ENCODE measurements around the gene PXMP4.
A peak's percentile ranks its signal among the peaks of the same experiment; 100 is the strongest.
"Not testable (repeated sequence)": the region's sequence is repeated elsewhere in the genome, so short reads cannot be mapped to it uniquely, and the experiment has no call there.

The PXMP4 gene

DNA sequence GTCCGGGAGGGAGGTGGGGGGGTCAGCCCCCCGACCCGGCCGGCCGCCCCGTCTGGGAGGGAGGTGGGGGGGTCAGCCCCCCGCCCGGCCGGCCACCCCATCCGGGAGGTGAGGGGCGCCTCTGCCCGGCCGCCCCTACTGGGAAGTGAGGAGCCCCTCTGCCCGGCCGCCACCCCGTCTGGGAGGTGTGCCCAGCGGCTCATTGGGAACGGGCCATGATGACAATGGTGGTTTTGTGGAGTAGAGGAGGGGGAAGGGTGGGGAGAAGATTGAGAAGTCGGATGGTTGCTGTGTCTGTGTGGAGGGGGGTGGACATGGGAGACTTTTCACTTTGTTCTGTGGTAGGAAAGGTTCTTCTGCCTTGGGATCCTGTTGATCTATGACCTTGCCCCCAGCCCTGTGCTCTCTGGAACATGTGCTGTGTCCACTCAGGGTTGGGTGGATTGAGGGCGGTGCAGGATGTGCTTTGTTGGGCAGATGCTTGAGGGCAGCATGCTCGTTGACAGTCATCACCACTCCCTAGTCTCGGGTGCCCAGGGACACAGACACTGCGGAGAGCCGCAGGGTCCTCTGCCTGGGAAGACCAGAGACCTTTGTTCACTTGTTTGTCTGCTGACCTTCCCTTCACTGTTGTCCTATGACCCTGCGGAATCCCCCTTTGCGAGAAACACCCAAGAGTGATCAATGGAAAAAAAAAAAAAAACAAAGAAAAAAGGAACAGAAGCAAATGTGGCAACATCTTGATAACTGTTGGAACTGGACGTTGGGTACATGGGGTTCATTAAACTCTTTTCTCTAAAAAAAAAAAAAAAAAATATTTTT, 18.3 kb downstream of the PXMP4 start:
- no peak for DNase-seq

GRCh38 chr20:33700696-33701441, 19.2 kb downstream of the PXMP4 start:
- DNase-seq, result not testable (repeated sequence)

DNA sequence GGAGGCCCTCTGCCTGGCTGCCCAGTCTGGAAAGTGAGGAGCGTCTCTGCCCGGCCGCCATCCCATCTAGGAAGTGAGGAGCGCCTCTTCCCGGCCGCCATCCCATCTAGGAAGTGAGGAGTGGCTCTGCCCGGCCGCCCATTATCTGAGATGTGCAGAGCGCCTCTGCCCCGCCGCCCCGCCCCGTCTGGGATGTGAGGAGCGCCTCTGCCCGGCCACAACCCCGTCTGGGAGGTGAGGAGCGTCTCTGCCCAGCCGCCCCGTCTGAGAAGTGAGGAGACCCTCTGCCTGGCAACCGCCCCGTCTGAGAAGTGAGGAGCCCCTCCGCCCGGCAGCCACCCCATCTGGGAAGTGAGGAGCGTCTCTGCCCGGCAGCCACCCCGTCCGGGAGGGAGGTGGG, 21.1 kb downstream of the PXMP4 start:
- DNase-seq, result not testable (repeated sequence)

- no peak for DNase-seq
Measured at GRCh38 chr20:33697129-33697528, 23.0 kb downstream of the PXMP4 start.

- no peak for DNase-seq
Measured at GRCh38 chr20:33696448-33696847, 23.7 kb downstream of the PXMP4 start.

- DNase-seq, result no peak
Measured at GRCh38 chr20:33694639-33695012, 25.5 kb downstream of the PXMP4 start.

- DNase-seq, result no peak
Measured at GRCh38 chr20:33693741-33694638, 26.1 kb downstream of the PXMP4 start.

- no peak for DNase-seq
Measured at GRCh38 chr20:33693289-33693688, 26.8 kb downstream of the PXMP4 start.

DNA sequence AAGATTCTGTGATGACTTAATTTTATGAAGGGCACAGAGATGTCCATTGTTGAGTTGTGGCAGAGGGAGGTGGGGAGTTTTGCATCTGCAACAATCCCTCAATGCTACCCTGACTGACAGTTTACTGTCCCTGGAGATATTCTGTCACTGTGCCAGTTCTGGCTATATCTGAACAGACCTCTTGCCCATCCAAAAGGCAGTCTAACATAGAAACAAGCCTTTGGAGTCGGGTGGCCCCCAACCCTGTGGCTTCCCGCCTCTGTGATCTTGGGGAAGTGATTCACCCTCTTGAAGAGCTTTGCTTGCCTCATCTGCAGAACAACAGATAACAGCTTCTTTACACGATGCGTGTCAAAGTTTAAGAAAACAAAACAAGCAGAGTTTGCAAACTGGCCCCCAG, 30.1 kb downstream of the PXMP4 start:
- peak; percentile 34 for DNase-seq

- no peak for DNase-seq
Measured at GRCh38 chr20:33689493-33689892, 30.6 kb downstream of the PXMP4 start.

DNA sequence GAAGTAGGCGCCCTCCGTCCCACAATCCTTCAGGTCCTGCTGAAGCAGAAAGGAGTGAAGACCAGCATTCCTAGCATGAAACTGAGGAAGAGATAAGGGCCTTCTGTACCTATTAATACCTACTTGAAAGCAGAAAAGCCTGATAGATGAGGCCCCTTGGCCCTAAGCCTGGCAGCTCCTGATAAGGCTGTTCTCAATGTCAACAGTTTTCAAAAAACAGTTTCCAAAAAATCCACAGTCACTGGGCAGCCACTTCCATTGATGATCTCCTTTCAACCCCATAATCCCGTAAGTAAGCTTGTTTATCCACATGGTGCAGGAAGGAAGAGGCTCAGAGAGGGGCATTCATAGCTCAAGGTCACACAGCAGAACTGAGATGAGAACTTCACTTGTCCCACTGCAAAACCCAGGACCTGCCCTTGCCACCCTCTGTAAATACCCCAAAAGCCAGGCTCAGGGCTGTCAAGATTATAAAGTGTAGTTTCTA, 31.1 kb downstream of the PXMP4 start:
- DNase-seq, result no peak

- DNase-seq, result no peak
Measured at GRCh38 chr20:33687993-33688937, 31.8 kb downstream of the PXMP4 start.

DNA sequence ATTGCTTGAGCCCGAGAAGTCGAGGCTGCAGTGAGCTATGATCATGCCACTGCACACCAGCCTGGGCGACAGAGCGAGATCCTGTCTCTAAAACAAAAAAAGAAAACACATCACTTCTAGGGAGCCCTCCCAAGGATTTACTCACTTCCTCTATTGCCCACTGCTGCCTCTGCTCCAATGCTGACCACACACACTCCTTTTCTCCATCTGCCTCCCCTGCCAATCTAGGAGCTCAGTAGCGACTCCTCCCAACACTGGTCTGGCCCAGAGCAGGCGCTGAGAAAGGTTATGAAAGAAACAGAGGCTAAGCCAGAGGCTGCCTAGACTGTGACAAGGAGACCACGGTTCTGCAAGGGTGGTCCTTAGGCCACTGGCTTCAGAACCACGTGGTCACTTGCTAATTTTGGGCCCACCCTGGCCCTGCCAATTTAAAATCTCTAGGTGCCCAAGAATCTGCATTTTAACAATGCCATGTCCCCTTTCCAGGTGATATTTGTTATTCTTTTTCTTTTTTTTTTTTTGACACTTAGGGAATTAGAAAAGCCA, 32.7 kb downstream of the PXMP4 start:
- no peak for DNase-seq

GRCh38 chr20:33686984-33687366, 33.1 kb downstream of the PXMP4 start:
- DNase-seq, result no peak

DNA sequence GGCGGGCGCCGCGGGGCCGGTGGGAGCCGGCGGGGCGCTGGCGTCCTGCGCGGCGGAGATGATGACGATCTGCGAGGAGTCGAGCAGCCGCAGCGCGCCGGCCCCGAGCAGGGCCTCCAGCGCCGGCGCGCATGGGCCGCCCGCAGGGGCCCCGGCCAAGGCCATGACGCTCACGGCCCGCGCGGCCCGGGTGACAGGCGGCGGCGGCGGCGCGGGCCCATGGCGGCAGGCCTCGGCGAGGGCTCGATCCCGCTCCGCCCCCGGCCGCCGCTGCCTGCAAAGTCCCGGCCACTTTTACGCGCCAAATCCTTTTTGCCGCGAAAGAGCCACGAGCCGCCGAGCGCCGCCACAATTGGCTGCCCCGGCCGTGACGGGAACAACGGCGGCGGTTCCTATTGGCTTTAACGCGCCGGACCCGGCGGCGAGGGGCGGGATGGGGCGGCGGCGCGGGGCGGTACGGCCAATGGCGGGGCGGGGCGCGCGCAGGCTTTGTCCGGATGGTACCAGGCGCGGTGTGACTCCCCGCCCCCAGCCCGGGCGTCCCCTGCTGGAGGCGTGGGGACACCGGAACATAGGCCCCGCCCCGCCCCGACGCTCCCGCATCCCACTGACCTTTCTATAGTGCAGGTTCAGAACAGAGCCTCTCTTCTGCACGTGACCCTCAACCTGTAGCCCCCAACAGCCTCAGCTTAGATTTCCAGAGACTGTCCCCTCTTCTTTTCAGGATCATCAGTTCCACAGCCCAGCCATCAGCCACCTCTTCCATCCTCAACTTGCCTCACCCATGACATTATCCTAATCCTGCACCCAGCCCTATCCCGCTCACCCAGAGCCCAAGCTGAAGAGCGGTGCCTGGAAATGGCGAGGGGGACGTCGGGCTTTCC, 33.8 kb downstream of the PXMP4 start, which contains the start of gene E2F1:
TSS of gene E2F1 (minus strand) at position 286 of the 884 bp plus-strand sequence. CDS start at position 165, 121 bp downstream.
- peak; percentile 95 for DNase-seq

GRCh38 chr20:33685328-33686099, 34.6 kb downstream of the PXMP4 start:
- peak; percentile 66 for DNase-seq

- DNase-seq, result no peak
Measured at GRCh38 chr20:33684533-33685327, 35.4 kb downstream of the PXMP4 start.

DNA sequence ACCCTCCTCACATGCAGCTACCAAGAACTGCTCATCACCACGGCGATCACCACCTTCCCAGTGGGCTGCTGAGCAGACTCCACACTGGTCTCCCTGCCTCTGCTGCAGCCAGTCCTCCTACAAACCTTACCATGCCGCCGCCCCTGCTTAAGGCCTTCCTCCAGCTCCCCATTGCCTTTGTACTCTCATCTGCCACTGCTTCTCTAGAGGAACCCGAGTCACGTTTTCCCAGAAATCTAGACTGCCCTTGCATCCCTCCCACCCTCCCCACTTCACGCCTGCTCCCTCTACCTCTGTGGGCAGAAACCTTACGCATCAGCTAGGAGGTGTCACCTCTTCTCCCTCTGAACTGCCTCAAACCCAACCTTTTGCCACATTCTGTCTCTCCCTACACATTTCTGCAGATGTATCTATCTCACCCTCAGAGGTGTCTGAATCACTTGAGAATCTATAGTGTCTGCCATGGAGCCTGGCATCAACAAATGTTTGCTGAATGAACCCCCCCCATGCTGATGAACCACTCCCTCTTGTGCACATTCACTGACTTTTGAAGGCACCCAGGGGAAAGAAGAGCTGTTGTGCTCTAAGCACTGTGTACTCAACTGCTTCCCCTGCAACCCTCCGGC, 38.3 kb downstream of the PXMP4 start:
- DNase-seq, result no peak

All from stimulated activated CD4-positive, alpha-beta T cell treated with anti-CD3 and anti-CD28 coated beads, Interleukin-4, amount 100 ng/mL, for 1 hour (primary cell).